AG08395 (cell line): ENCODE data around the gene OXGR1.
"Not testable (repeated sequence)": the region's sequence is repeated elsewhere in the genome, so short reads cannot be mapped to it uniquely, and the experiment has no call there.

Source experiments
- DNase-seq: peaks from one replicate; pipeline ENCODE4 v3.0.0; 2012; ENCODE audit warnings: mixed read lengths, low spot score

The OXGR1 gene

DNA sequence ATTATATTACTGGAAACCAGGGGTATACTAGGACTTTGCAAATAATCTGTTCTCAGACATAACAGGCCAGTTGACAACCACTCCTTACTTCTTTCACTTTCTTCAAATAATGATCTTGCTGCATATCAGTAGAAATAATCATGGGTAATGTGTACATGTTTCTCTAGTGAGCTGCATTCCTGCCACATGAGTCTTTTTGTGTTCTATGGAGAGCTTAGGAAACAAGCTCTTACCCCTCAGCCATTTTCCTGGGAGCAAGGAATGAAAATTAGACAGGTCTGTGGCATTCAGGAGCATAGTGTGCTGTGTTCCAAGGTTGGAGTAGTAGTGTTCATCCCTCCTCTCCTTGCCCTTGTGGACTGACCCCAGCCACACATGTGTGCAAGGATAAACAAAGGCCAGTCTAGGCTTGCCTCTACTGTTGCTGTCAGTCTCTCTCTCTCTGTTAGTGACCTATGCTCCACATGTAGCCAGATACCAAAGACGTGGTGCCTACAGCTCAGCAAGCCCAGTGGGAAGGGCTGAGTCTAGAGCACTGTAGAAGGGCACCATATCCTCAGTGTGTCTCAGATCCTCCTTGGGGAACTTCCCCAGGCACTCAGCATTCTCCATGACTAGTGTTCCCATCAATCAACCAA lies 11.5 kb upstream of the OXGR1 start:
- peak; percentile 47 for DNase-seq

DNA sequence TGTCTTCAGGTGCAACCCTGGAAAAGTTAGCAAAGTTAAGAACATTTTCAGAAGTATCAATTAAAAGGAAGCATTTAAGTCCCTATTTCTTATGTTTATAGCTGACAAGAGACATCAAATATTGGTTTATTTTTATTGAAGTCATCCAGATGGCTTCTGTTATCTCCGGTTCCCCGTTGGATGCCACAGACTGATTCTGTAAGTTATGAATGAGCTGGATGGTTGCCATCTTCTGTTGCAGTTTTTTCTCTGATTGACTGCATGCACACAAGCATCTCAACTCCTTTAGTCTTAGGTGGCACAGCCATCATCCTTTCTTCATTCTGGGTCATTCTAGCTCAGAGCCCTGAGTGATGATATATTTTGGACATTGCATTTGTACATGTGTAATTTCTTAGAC lies 10.6 kb upstream of the OXGR1 start:
- DNase-seq, result no peak

DNA sequence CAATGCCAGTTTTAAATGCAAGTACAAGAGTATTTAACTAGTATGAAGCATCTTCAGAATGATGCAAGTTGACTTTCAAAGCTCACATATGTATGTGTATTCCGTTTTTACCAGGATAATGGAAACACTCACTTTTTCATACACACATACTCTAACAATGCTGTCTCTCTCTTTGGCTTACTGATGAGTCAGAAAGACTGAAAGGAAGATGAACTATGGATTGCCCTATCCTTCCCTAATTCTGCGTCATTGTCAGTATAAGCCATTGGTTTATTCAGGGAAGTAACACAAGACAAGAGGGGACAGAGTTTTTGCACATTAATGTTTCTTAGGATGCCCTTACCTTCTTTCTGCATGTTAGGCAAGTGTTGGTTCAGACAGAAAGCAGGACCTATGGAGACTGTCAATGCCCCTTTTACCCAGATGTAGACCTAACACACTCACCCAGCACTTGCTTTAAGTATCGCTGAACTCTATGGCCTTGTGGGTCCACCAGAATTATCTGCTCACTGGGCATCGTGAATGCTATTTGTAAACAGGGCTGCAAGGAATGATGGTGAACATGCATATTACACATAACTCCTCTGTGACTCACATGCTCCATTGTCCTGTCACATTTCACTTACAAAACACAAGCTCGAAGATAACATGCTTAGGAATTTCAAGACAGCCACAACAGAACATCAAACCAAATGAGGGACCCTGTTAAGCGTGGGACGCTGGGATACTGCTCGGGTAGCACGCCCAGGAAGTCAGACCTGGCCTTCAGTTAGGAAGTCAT lies 10.0 kb upstream of the OXGR1 start:
- peak; percentile 26 for DNase-seq

DNA sequence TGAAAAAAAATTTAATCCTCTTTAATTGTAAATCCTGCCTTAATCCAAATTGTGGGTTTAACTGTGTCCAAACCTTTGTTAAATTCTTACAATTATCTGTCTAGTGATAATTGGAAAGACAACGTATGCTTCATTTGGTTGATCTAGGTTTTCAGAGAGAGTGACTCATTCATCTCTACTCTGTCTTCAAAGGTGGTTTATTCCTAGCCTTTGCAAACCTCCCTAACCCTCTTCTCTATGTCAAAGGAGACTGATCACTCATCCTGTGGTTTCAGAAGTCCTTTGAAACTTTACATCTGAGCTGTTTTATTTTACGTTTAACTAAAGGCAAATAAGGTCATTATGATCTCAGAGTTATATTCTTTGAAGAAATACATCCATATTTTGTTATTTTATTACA lies 8.8 kb upstream of the OXGR1 start:
- no peak for DNase-seq

DNA sequence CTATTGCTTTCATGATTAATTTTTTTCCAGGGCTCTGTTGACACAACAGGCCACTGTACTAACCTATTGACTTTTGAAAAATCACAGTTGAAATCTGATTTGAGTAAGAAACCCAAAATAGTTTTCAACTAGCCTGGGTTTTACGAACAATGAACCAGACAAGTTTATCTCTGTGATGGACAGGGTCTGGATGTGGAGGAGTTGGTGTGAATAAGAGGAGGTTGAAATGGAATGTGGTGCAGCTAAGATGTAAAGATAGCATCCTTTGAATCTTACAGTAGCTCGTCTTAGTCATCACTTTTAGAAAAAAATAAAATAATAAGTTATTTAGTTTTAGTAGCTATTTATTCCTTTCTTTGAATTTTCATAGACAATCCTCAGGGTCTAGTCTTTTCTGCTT lies 8.3 kb upstream of the OXGR1 start:
- DNase-seq, result no peak

DNA sequence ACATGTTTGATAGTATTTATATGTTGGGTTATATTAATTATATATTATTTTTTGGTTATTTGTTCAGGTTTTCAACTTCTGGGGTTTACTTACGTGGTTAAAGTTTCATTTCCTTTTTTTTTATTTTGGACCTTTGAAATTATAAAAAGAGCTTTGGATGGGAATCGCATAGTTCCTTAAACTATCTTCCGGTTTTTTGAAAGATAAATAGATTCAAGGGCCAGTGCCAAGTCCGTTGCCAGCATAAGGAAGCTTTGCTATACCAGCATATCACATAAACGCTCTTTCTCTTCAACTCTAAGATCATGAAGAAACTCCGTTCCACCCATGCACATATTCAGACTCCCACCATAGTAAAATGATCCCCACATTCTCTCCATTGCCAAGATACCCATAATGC lies 7.4 kb upstream of the OXGR1 start:
- DNase-seq, result no peak

DNA sequence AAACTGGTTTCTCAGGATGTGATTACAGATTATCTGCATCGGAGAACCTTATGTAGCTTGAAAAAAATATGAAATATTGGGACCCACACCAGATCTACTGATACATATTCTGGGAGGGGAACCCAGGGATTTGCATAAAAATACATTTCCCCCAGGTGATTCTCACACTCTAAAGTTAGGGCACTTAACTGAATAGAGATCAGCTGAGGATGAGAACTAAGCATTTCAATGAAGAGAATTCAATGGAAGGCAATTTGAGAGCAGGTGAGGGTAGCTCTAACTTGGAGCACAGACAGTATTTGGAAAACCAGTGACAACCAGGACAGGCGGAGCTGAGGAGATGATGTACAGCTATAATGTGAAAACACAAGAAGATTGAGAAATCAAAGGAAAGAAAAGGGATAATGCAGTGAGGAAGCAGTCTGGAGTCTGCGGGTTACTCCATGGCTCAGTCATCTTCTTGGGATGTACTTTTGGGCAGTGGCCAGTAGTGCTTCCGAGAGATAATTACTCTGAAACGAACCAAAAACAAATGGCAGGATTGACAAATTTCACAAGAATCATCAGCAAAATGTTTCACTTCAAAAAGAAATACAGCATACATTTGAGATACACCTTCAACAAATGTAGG lies 6.1 kb upstream of the OXGR1 start:
- peak; percentile 38 for DNase-seq

DNA sequence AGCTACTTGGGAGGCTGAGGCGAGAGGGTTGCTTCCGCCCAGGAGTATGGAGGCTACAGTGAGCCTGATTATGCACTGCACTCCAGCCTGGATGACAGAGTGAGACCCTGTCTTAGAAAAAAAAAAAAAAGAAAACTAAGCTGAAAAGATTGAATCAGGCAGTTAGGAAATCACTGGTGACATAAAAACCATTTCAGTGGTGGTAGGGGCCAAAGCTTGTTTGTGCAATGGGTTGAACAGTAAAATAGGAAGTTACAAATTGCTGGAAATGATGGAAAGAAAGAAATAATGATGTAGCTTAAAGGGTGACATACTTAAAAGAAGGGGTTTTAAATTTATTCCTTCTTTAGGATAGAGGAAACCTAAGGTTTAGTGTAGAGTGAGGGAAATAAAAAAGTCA lies 4.8 kb upstream of the OXGR1 start:
- DNase-seq, result no peak

DNA sequence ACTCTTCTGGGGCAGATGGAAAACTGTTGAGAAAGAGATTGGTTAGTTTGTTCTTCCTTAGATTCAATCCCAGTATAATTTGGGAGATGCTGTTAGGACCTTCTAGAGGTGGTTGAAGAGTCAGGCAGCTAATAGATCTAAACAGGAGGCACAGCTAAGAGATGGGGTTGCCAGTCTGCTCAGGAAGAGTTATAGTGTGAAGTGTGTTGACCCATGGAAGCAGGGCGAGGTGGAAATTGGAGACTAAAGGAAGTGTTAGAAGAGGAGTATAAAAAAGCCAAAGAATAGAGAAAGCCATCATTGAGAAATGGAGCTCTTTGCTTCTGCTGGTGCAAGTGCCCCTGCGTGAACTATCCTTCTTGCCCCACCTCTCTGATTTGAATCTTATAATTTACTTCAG lies 3.8 kb upstream of the OXGR1 start:
- no peak for DNase-seq

DNA sequence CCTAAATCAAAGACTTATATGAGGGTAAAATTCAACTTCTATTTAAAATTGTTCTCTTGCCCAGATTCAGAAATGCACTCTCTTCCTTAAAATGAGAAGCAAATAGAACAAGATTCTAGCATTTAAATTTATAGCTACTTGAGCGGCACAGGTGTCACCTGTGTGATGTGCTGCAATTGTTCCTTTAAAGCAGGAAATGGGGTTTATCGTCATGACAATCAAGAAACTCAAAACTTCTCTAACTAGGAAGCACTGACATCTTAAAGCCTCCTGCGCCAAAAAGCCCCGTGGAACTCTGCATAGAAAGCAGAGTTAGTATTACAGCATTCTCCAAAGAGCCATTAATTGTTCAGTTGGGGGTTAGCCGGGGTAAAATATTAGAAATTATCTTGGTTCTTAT lies 2.6 kb upstream of the OXGR1 start:
- DNase-seq, result no peak

DNA sequence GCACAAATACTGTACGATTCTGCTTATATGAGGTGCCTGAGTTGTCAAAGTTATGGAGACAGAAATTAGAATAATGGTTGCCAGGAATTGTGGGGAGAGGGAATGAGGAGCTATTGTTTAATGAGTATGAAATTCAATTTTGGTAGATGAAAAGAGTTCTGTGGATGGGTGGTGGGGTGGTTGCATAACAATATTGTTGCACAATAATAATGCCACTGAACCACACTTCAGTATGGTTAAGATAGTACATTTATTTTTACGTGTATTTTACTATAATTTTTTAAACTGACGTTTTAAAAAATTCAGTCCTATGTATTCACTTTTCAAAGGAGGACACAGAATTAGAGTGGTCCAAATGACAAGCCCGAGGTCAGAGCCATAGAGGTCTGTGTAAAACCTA lies 1.8 kb upstream of the OXGR1 start:
- DNase-seq, result no peak

DNA sequence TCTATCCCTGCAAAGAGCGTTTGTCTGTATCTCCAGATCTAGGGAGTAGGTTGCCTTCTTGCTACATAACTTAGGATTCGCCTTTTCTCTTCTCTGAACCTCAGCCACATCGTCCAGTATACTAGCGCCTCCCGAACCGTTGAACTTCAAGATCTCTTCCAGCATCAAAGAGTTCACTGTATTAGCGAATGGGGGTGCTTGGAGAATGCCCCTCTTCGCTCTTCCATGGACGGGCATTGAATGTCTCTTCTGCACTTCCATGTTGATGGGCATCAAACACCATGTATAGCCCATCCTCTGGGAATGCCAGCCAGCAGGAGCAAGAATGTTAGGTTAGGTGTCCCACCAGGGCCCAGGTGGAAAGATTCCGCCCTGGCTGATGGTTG lies 575 bp upstream of the OXGR1 start:
- no peak for DNase-seq

DNA sequence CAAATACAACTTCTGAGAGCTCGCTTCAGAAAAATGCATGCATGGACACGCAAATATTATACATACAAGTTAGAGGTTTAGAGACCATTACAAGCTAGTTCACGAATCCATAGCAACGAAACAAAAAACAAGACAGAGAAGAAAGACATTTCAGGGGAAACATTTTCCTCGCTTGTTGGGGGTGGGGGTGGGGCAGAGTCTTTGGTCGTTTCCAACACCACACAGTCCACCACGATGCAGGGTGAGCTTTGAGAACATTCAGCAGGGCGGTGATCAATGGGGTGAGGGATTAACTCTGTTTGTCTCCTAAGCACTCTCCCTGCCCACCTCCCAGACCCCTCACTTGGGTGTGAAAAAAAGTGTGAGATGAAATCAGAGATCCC lies 651 bp downstream of the OXGR1 start:
- no peak for DNase-seq

DNA sequence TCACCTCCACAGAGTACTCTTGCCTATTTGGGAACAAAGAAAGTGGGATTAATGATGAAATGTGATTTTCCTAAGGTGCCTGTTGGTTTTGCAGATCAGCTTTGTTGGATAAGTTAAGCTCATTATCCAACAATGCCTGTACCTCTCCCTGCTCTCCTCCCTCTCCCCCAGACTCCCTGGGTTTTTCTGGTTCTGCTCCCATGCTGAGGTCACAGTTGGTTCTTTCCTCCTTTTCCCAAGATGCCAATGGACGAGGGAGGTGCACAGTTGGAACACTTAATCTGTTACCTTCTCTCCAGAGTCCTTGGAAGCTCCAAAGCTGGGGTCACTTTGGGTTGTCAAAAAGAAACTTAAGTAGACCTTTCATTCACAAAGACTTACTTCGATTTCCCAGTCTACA lies 1.6 kb downstream of the OXGR1 start:
- DNase-seq, result no peak

DNA sequence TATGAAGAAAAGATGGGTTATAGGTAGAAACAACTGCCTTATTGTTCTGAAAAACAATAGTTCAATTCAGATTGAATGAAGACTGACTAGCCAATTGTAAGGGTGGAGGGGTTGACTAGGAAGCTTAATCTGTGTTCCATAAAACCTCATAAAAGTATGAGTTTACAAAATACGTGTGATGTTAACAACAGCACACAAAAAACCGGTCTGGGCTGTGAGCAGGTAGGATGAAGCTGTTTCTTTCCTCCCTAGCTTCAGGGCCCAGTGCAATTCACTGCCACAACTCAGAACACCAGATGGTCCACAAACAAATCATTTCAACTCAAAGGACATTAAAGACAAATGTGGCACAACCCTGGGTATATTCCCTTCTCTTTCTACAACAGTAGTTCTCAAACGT lies 3.2 kb downstream of the OXGR1 start:
- DNase-seq, result no peak

DNA sequence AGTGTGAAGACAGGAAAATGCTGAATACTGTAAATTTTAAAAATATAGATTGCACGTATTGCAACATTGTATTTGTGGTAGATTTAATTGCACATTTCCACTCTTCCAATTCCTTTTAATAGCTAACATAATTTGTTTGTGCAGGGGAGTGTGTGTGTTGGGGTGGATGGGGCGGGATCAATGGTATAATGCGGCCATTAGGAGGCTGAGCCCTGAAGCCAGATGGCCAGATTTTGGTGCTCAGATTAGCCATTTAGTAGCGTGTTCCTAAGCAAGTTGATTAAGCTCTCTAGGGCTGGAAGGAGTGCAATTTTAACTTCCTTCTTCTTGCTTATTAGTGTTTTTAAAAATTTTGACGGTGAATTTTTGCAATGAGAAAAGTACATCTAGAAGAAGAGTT lies 5.8 kb downstream of the OXGR1 start:
- DNase-seq, result no peak

DNA sequence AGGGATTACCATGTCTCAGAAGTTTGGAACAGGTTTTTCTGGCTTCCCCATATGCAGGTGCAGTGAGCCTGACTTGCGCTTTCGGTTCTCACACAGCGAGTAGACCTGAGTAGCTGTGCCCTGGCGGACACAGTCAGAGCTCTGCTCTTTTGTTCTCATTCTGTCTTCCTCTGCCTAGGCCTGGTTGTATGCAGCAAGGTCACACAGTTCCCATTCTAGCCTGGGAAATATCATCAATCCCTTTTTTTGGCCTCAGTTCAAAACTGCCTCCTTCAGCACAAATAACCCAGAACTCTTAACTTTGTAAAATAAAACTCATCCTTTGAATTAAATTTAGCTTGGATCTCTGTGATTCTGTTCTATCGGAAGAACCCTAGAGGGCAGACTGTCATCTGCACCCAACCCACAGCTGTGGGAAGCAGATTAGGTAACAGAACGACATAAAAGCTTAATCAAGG lies 10.2 kb downstream of the OXGR1 start:
- DNase-seq, result no peak

DNA sequence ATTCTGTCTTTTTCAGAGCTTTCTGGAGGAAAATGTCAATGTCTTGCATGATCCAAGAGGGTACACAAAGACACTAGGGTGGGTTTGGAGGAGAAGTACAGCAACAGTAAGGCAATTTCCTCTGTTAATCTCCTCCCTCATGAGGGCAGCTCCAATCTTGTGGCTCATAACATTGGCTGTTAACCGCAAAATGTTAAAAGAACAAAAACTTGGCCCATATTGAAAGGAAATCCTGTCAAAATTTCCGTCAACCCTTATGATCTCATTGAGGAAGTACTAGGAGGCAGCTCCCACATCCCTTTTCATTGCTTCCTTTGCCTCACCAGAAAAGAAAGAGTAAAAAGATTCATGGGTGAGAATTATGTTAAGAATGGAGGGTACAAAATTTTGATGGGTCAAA lies 11.6 kb downstream of the OXGR1 start:
- no peak for DNase-seq

DNA sequence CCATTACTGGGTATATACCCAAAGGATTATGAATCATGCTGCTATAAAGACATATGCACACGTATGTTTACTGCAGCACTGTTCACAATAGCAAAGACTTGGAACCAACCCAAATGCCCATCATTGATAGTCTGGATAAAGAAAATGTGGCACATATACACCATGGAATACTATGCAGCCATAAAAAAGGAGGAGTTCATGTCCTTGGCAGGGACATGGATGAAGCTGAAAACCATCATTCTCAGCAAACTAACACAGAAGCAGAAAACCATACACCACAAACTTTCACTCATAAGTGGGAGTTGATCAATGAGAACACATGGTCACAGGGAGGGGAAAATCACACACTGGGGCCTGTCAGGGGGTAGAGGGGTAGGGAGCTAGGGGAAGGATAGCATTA lies 14.4 kb downstream of the OXGR1 start:
- not testable (repeated sequence) for DNase-seq

DNA sequence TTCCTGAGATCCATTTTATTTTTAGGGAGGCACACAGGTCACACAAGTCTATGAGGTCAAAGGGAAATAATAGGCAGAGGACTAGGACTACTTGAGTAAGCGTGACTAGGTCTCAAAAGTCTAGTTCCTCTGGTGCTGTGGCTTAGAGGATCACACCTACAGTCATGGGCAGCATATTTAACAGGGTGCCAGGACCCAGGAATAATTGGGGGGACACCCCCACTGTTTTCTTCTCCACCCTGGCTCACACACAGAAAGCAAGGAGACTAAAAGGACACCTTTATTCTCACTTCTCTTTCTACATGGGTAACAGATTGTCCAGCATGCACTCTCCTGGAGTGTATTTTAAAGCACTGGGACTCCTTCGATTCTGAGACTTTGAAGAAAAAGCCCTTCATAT lies 26.2 kb downstream of the OXGR1 start:
- DNase-seq, result no peak

DNA sequence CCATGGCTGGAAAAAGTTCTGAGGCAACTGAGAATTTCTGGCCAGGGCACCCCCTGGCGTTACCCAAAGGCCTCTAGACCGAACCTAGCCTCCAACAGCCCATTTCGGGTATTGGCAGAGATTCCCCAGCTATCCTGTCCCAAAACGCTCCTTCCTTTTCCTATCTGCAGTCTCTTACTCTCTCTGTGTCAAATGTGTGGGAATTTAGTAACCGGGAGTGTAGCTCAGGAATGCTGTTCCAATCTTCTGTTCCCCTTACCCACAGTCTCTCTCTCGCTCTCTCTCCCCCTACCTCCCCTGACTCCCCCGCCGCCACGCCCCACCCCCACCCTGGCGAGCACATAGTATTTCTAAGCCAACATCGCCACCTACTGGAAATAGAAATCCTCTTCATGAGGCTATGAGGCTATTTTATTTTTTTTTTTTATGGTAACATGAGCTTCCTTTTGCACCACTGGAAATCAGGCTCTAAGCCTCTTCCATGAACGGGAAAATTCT lies 27.0 kb downstream of the OXGR1 start:
- DNase-seq, result no peak

DNA sequence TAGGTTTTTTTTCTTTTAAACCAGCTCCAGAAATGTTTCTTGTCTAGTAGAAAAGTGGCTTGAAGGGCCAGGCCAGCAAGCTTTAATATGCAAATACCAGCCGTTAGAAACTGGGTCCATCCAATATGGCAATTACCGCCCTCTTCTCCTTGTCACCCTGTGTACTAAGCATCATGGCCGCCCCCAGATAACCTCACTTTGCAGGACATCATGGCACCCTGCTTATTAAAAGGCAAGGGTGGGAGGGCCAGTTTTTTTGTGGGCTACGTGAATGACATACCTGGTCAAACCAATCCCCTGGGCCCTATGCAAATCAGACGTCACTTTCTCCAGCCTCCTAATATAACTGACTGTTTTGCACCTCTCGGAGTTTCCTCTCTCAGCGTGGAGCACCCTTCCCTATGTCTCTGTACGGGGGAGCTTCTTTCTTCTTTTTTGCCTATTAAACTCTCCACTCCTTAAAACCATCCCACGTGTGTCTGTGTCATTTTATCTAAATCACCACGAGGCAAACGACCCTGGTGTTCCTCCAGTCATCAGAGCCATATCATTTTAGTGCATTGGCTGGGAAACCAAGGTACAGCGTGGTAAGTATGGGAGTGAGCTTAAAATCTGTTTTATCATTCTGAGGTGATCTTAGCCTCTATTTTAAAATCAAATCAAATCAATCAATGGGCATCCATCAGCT lies 27.7 kb downstream of the OXGR1 start:
- no peak for DNase-seq
